Stimulated activated CD4-positive, alpha-beta T cell treated with anti-CD3 and anti-CD28 coated beads, Interleukin-2, amount 100 ng/mL, for 24 hours (primary cell): ENCODE measurements around the gene LHX5.

Experiments
- DNase-seq, 2 donors: peaks; one replicate each; pipeline ENCODE4 v3.0.0-alpha.2; 2020

The LHX5 gene

DNA sequence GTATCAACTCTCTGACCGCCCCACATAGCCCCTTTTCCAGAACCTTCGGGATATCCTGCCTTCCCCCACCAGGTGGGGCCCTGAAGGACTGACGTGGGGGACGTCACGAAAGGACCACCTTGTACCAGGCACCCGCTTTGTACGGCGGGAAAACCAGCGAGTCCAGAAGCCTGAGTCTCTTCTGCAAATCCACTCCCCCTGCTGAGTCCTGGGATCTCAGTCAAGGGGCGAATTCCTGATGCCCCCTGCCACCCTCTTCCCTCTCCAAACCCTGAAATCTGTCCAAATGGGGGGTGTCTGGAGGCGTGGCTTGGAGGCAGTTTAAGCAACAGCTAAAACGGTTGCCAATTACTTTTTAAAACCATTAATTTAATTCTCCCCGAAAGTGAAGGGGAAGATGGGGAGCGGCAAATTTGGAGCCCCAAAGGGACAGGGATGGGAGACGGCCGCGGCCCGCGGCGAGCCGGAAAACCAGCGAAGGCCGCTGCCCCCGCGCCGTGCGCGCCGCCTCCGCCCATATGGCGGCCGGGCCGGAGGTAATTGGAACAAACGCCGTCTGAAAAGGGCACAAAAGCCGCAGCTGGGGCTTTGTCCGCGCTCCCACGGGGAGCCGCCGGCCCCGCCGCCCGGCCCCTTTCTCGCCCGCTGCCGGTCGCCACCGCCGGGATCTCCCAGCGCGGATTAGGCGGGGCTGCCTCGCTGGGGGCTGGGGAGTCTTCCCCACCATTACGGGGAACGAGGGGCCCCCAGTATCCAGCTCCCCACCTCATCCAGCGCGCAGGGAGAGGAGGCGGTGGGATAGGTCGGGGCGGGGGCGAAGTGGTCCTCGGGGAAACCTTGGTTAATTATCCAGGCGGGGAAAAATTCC lies 6.6 kb downstream of the LHX5 start:
- DNase-seq = no peak

- no peak for DNase-seq
Observed at GRCh38 chr12:113464452-113464775, 7.3 kb downstream of the LHX5 start.

DNA sequence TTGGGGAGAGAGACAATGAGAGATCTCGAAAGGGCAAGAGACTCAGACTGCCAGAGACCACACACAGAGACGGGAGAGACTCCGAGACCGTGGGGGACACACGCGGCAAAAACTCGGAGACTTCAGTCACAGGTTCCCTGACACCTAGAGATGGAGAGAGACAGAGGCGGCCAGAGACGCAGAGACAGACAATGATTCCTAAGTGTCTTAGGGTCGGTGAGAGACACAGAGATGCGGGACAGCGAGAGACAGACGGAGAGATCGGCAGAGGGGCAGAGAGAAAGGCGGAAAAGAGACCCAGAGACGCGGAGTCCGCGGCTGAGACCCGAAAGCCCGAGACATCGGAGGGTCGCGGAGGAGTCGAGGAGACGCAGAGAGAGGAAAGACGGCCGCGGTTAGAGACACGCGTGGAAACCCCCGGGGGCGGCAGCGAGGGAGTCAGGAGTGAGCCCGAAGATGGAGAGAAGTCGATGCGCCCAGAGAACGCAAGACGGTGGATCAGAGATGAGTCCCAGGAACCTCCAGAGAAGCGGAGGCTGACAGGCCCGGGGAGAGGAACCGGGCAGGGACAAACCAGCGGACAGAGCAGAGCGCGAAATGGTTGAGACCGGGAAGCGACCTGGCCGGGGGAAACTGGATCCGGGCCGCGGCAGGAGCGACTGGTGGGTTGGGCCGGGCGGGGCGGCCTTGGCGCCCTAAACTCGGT lies 7.8 kb downstream of the LHX5 start:
- no peak for DNase-seq

- no peak for DNase-seq
Observed at GRCh38 chr12:113462998-113463745, 8.5 kb downstream of the LHX5 start.

DNA sequence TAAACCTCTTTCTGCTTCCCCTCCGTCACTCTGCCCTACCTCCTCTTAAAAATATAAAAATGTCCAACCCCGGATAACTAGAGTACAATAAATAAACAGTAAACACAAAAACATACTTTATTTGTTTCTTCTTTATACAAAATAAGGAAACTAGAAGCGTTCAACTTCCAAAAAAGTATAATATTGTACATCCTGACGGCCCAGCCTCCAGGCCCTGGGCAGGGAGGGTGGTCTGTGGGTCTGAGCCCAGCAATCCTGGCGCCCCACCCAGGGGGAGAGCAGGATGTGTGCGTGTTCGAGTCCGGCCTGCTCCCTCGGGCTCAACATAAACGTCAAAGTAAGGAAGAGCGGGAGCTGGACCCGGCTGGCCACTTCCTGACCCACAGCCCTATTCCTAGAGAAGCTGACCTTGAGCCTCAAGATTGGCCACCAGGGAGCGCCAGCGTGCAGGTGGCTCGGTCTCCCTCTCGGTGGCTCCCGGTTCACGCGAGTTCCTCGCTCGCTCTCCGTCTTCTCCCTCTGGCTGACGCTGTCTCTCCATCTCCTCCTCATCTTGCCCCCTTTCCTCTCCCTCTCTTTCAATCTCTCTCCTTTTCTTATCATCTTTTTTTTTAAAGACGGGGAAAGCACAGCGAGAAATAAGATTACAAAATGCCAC lies 9.4 kb downstream of the LHX5 start:
- peak; percentile 75 to 83 for DNase-seq

- DNase-seq = no peak
Observed at GRCh38 chr12:113461666-113462065, 10.0 kb downstream of the LHX5 start.

DNA sequence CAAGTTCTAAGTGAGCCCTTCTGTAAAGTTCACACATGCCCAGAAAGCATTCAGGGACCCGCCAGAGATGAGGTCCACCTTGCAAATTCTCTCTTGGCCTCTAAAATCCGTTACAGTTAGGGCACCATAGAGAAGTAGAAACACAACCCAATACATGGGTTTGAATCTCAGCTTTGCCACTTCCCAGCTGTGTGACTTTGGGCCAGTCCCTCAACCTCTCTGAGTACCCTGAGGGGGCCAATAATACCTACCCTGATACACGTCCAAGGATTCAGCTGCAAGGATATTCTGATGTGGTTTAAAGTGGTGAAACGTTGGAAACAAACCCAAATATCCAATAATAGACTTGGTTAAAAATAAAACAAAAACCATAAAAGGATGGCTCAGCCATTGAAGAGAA lies 11.7 kb downstream of the LHX5 start:
- DNase-seq = no peak

DNA sequence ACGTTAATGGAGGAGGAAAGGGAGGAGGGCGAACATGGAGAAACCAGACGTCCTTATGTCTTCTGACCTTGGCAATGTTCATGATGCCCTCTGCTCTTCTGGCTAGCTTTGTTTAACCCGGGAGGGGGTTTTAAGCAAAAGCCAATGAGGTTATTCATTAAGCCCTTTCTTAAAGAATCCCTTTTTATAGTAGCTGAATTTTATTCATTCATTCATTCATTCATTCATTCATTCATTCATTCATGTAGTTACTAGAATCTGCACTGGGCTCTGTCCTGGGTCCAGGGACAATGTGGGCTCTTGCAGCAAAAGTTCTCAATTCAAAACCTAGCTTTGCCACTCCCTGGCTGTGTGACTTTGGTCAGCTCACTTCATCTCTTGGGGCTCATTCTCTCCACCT lies 14.0 kb downstream of the LHX5 start:
- no peak for DNase-seq

- no peak for DNase-seq
Observed at GRCh38 chr12:113457185-113457584, 14.5 kb downstream of the LHX5 start.

DNA sequence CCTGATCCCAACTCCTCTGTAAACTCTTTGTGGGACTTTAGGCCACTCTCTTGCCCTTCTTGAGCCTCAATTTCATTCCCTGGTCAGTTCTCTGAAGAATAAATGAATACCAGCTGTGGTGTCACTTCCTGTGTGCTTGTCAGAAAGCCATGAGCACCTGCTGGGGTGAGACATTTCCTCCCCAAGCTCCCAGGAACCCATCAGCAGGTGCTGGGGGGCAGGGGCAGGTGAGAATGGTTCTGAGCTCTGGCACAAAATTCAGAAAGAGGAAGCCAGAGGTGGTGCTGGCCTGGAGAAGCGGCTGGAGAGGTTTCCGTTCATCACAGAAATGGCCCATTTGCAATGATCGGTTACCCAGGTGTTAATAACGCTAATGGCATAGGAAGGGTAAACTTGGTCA lies 14.9 kb downstream of the LHX5 start:
- DNase-seq = no peak

GRCh38 chr12:113456199-113456598 lies 15.5 kb downstream of the LHX5 start:
- no peak for DNase-seq

GRCh38 chr12:113453330-113453729 lies 18.3 kb downstream of the LHX5 start:
- no peak for DNase-seq

GRCh38 chr12:113452458-113452857 lies 19.2 kb downstream of the LHX5 start:
- DNase-seq = no peak

DNA sequence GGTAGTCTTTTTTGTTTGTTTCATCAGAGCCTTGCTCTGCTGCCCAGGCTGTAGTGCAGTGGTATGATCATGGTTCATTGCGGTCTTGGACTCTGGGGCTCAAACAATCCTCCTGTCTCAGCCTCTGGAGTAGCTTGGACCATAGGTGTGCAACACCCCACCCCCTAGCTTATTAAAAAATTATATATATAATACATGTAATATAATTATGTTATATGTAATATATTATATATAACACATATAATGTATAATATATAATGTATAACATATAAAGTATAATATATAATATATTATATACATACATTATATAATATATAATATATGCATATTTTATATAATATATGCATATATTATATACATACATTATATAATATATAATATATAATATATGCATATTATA lies 21.8 kb downstream of the LHX5 start:
- no peak for DNase-seq

DNA sequence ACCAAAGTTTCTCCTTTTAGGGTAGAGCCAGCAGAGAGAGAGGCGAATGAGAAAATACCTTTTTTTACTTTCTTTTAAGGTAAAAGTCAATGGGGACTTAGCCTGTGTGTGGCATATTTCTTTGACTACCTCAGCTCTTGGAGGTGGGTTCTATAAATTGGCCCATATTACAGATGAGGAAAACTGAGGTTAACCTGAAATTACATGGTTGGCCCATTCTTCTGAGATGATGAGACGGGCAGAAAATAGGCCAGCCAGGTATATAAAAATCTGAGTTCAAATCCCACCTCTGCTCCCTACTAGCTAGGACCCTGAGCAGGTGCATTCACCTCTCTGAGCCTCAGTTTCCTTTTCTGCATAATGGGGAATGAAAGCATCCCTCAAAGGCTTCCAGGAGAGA lies 22.4 kb downstream of the LHX5 start:
- DNase-seq = no peak

DNA sequence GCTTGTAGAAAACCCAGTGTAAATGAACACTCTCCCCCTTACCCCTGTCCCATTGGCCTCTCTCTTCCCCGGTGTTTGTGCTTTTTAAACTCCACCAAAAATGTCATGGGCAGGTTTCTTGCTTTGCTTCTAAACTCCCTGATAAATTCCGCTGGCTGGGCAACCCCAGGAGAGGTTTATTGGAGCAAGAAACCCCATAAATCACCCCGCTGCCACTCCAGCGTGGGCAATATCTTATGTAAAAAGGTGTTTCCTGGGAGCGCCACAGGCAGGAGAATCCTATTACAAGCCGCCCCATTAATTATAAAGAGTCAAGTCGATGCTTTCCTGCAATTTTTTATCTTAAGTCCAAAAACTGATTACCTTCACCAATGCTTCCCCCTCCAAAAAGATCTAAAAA lies 22.8 kb downstream of the LHX5 start:
- DNase-seq = no peak

DNA sequence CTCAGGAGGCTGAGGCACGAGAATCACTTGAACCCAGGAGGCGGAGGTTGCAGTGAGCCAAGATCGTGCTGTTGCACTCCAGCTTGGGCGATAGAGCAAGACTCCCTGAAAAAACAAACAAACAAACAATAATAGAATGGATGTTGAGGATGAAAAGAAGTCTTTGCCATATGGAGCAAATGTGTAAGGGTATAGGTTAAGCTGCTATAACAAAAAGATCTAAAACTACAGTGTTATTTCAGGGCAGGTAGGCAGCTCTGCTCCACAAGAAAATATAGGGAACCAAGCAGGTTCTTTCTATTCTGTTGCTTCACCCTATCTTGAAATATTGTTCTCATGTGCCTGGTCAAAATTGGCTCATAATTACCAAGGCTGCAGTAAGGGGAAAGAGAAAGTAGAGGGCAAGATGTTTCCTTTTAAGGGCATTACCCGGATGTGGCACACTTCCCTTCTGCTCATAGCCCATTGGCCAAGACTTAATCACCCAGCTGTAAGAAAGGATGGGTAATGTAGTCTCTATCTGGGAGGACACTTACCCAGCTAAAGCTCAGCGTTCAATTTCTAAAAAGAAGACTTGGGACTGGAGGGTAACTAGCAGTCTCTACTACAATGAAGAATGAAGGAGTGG lies 26.0 kb downstream of the LHX5 start:
- DNase-seq = no peak

GRCh38 chr12:113443030-113443539 lies 28.6 kb downstream of the LHX5 start:
- DNase-seq = no peak

GRCh38 chr12:113440947-113441782 lies 30.5 kb downstream of the LHX5 start:
- DNase-seq = no peak

DNA sequence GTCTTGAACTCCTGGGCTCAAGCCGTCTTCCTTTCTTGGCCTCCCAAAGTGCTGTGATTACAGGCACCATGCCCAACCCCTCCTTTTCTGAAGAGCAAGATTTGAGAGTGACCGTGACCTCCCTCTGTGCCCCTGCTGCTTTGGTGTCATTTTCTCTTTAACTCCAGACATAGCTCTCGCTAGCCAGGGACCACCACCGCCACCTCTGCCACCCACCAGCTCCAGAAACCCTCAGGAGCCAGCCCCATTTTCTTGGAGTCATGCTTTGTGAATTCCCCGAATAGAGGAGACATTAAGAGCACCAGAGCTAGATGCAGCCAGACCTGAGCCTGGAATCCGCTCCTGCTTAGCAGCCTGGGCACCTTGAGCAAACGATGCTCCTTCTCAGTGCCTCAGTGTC lies 31.3 kb downstream of the LHX5 start:
- DNase-seq = no peak

DNA sequence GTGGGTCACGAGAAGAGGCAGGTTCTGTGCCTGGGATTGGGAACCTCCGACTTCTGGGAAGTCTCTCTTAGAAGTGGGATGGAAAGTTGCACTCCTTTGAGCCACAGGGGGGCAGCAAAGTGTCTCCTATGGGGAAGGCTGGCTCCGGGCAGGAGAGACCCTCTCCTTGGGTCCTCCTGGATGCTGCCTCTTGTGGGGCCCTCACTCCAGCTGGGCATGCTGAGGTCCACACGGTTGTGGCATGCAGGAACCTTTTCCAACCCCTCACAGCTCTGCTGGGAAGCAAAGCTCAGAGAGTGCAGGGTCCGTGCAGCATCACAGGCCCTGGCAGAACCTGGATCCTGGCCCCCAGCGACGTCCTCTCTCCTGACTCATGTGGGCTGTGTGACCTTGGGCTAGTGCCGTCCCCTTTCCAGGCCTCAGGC lies 32.1 kb downstream of the LHX5 start:
- peak in 1 of 2 donors; percentile 25 for DNase-seq

GRCh38 chr12:113439301-113439597 lies 32.4 kb downstream of the LHX5 start:
- DNase-seq = no peak
